GM21526 (cell line): ENCODE measurements around the gene CHI3L1.

Experiments
- ATAC-seq: cut with Tn5 transposase; IDR thresholded peaks from one replicate; pipeline ENCODE4 v1.9.1; 2021; ENCODE audit warnings: moderate library complexity; ENCODE audit not compliant: unreplicated experiment, low FRiP score

Gene CHI3L1

GRCh38 chr1:203138066-203138465, 48.4 kb downstream of the CHI3L1 start:
- ATAC-seq = no peak

- no peak for ATAC-seq
Measured at GRCh38 chr1:203137324-203137723, 49.2 kb downstream of the CHI3L1 start.

GRCh38 chr1:203136409-203137042, 50.0 kb downstream of the CHI3L1 start:
- ATAC-seq = no peak

- no peak for ATAC-seq
Measured at GRCh38 chr1:203135636-203136305, 50.7 kb downstream of the CHI3L1 start.

GRCh38 chr1:203133970-203134725, 52.4 kb downstream of the CHI3L1 start:
- no peak for ATAC-seq

- ATAC-seq = no peak
Measured at GRCh38 chr1:203131548-203132200, 54.8 kb downstream of the CHI3L1 start.

- ATAC-seq = no peak
Measured at GRCh38 chr1:203130358-203130985, 56.0 kb downstream of the CHI3L1 start.

- ATAC-seq = no peak
Measured at GRCh38 chr1:203129501-203130231, 56.8 kb downstream of the CHI3L1 start.
